Neural cell (in vitro differentiated cells): ENCODE results near the gene CDH12. TPM values are rescaled to one million over a fixed set of nuclear protein-coding genes. Genes with fewer than 3 reads are reported as not detected.
A peak's percentile ranks its signal among the peaks of the same experiment; 100 is the strongest.

ENCODE experiments used
- H2AFZ ChIP-seq: fragments of 200-600, 300-800 bp; sonication (generic), shearing (Covaris generic); 2 replicates; pipeline ENCODE4 v1.6.0; 2014; ENCODE audit warnings: low read depth, mild to moderate bottlenecking, antibody characterized with exemption, low read length, moderate library complexity
- H3F3A ChIP-seq: fragments of 200-600 bp; shearing (Covaris generic); 2 replicates; pipeline ENCODE4 v1.6.1; 2016; ENCODE audit warnings: mild to moderate bottlenecking, moderate library complexity, mixed read lengths, antibody characterized with exemption, low read length; ENCODE audit not compliant: insufficient read depth, poor library complexity, severe bottlenecking
- H3K27ac ChIP-seq: fragments of 200-600, 300-800 bp; sonication (generic), shearing (Covaris generic); 2 replicates; pipeline ENCODE4 v1.5.1; 2014; ENCODE audit warnings: mild to moderate bottlenecking, low read length, moderate library complexity
- H3K27me3 ChIP-seq: fragments of 300-800, 200-600 bp; sonication (generic), shearing (Covaris generic); 2 replicates; pipeline ENCODE4 v1.6.0; 2014; ENCODE audit warnings: mild to moderate bottlenecking, low read depth, low read length, moderate library complexity; ENCODE audit not compliant: insufficient read depth
- H3K36me3 ChIP-seq: fragments of 300-800, 200-600 bp; sonication (generic), shearing (Covaris generic); 2 replicates; pipeline ENCODE4 v1.5.1; 2014; ENCODE audit warnings: mild to moderate bottlenecking, antibody characterized with exemption, low read length, moderate library complexity; ENCODE audit not compliant: insufficient read depth
- H3K4me2 ChIP-seq: fragments of 300-800, 200-600 bp; sonication (generic), shearing (Covaris generic); 2 replicates; pipeline ENCODE4 v1.6.0; 2014; ENCODE audit warnings: mild to moderate bottlenecking, low read length
- H3K4me3 ChIP-seq: fragments of 300-800, 200-600 bp; sonication (generic), shearing (Covaris generic); 2 replicates; pipeline ENCODE4 v1.5.1; 2014; ENCODE audit warnings: mild to moderate bottlenecking, low read length, moderate library complexity
- H3K79me2 ChIP-seq: fragments of 200-600 bp; shearing (Covaris generic); replicated peaks from 2 replicates; pipeline ENCODE4 v1.6.0; 2014; ENCODE audit warnings: mild to moderate bottlenecking, low read length, moderate library complexity; ENCODE audit not compliant: insufficient read depth
- H3K9ac ChIP-seq: fragments of 300-800, 200-600 bp; sonication (generic), shearing (Covaris generic); 2 replicates; pipeline ENCODE4 v1.6.1; 2016; ENCODE audit warnings: mild to moderate bottlenecking, low read length, mixed read lengths
- H3K9me2 ChIP-seq: fragments of 200-600 bp; shearing (Covaris generic); 2 replicates; pipeline ENCODE4 v1.6.1; 2016; ENCODE audit warnings: mild to moderate bottlenecking, low read length, mixed read lengths; ENCODE audit not compliant: insufficient read depth
- H3K9me3 ChIP-seq: fragments of 200-600, 300-800 bp; sonication (generic), shearing (Covaris generic); 2 replicates; pipeline ENCODE4 v1.6.1; 2016; ENCODE audit warnings: mild to moderate bottlenecking, mixed run types, low read length, moderate library complexity, mixed read lengths
- H4K20me1 ChIP-seq: fragments of 200-600 bp; shearing (Covaris generic); 2 replicates; pipeline ENCODE4 v1.6.1; 2016; ENCODE audit warnings: mild to moderate bottlenecking, mixed run types; ENCODE audit not compliant: insufficient read depth
- CTCF ChIP-seq: fragments of 450-650 bp; IDR thresholded peaks from 2 replicates; pipeline ENCODE4 v1.5.1; 2014; ENCODE audit warnings: antibody characterized with exemption, mild to moderate bottlenecking, moderate library complexity; ENCODE audit not compliant: poor library complexity, severe bottlenecking
- EP300 ChIP-seq: fragments of 450-650 bp; conservative IDR thresholded peaks from 2 replicates; pipeline ENCODE4 v1.6.1; 2014; ENCODE audit warnings: antibody characterized with exemption, mild to moderate bottlenecking, moderate library complexity; ENCODE audit not compliant: poor library complexity, severe bottlenecking
- EZH2 ChIP-seq: fragments of 200-600, 300-800 bp; shearing (Covaris generic), sonication (generic); IDR thresholded peaks from 2 replicates; pipeline ENCODE4 v1.6.1; 2014; ENCODE audit warnings: antibody characterized with exemption, low read length, borderline replicate concordance, mild to moderate bottlenecking; ENCODE audit not compliant: insufficient read depth, poor library complexity, severe bottlenecking
- MXI1 ChIP-seq: fragments of 450-650 bp; conservative IDR thresholded peaks from 2 replicates; pipeline ENCODE4 v1.6.1; 2014; ENCODE audit warnings: antibody characterized with exemption, mild to moderate bottlenecking; ENCODE audit not compliant: poor library complexity, severe bottlenecking
- POLR2AphosphoS5 ChIP-seq: IDR thresholded peaks from 2 replicates; pipeline ENCODE4 v1.6.1; 2012
- RAD21 ChIP-seq: fragments of 450-650 bp; conservative IDR thresholded peaks from 2 replicates; pipeline ENCODE4 v1.6.1; 2014; ENCODE audit warnings: antibody characterized with exemption, mild to moderate bottlenecking, moderate library complexity
- REST ChIP-seq: IDR thresholded peaks from 2 replicates; pipeline ENCODE4 v1.6.1; 2012; ENCODE audit warnings: borderline replicate concordance
- SMC3 ChIP-seq: fragments of 450-650 bp; conservative IDR thresholded peaks from 2 replicates; pipeline ENCODE4 v1.6.1; 2014; ENCODE audit warnings: antibody characterized with exemption, mild to moderate bottlenecking, moderate library complexity; ENCODE audit not compliant: poor library complexity
- TAF1 ChIP-seq: IDR thresholded peaks from 2 replicates; pipeline ENCODE4 v1.6.1; 2012; ENCODE audit warnings: low read depth
- polyA minus RNA-seq: library from RNA; depleted of rRNA, polyadenylated mRNA; stranded (reverse); fragments of >200 nt; gene quantifications from 2 replicates; pipeline ENCODE4 v1.2.3, GENCODE V29; 2014
- polyA plus RNA-seq: library from polyadenylated mRNA; depleted of rRNA; stranded (reverse); fragments of >200 nt; gene quantifications from 2 replicates; pipeline ENCODE4 v1.2.3, GENCODE V29; 2014

CDH12 gene
- polyA plus RNA-seq: 2.1 and 2.3 TPM in 2 replicates
- 11.0 and 14.1 TPM in 2 replicates for polyA minus RNA-seq

GRCh38 chr5:22852807-22853660 lies at the start of gene CDH12:
Gene CDH12, minus strand, starts transcription at chr5:22853344.
- peak within 1 kb of the TSS; percentile 84 for H3K4me2 ChIP-seq
- peaks cover 5% of the 10 kb centered on the region for H3F3A ChIP-seq
- H4K20me1 ChIP-seq: no peaks in the 10 kb centered on the region
- peak within 1 kb of the TSS; percentile 40 for H3K9ac ChIP-seq
- TF ChIP-seq EP300 (peak; percentile 30), POLR2AphosphoS5 (peak; percentile 36), CTCF (peak; percentile 40), MXI1 (peak; percentile 52), REST (peak; percentile 66), SMC3 (peak; percentile 59), TAF1 (no peak), EZH2 (no peak), RAD21 (peak; percentile 57)
- H3K27me3 ChIP-seq: peaks cover 5% of the 10 kb centered on the region
- peak within 1 kb of the TSS; percentile 36 for H2AFZ ChIP-seq
- H3K9me3 ChIP-seq: no peaks in the 10 kb centered on the region
- no peaks in the 10 kb centered on the region for H3K9me2 ChIP-seq
- no peaks in the 10 kb centered on the region for H3K36me3 ChIP-seq
- peak within 1 kb of the TSS; percentile 73 for H3K4me3 ChIP-seq
- H3K27ac ChIP-seq: no peak within 1 kb of the TSS
- no peaks in the 10 kb centered on the region for H3K79me2 ChIP-seq

- Histone ChIP-seq H3K79me2 (no peaks in the 10 kb centered on the region), H3K36me3 (no peaks in the 10 kb centered on the region), H3K4me2 (no peak overlapping the region), H3K9me3 (no peaks in the 10 kb centered on the region), H3K27me3 (no peaks in the 10 kb centered on the region), H3K9ac (no peak overlapping the region), H3K9me2 (no peaks in the 10 kb centered on the region), H3K27ac (no peak overlapping the region), H3K4me3 (no peak overlapping the region), H4K20me1 (no peaks in the 10 kb centered on the region), H2AFZ (no peak overlapping the region), H3F3A (no peaks in the 10 kb centered on the region)
- TF ChIP-seq REST (no peak), EZH2 (no peak), EP300 (no peak), MXI1 (no peak), RAD21 (no peak), POLR2AphosphoS5 (no peak), CTCF (no peak), TAF1 (no peak), SMC3 (no peak)
These were observed 48.7 kb upstream of the CDH12 start for GRCh38 chr5:22901885-22902284.
